Spleen (tissue), 11 donors: ENCODE results near the gene TTN. TPM values are rescaled to one million over a fixed set of nuclear protein-coding genes. Genes with fewer than 3 reads are reported as not detected.

Source experiments
- DNase-seq: peaks from one replicate; pipeline ENCODE4 v3.0.0-alpha.2; 2020
- H3K27ac ChIP-seq, 8 donors: fragments of 200-600 bp; sonication (generic) in 7 of 8; 1 replicate in 4 of 8; 2 replicates in 4 of 8; pipeline versions ENCODE4 v1.5.0 to v1.8.0; 2016 to 2021; ENCODE audit warnings: inconsistent platforms in 4 of 8, mild to moderate bottlenecking in 4 of 8, moderate library complexity in 1 of 8
- H3K27me3 ChIP-seq, 7 donors: fragments of 200-600 bp; sonication (generic) in 6 of 7; replicated peaks in 1 of 7; 1 replicate in 4 of 7; 2 replicates in 3 of 7; pipeline versions ENCODE4 v1.5.0 to v1.8.0; 2016 to 2021; ENCODE audit warnings: inconsistent platforms in 3 of 7, mild to moderate bottlenecking in 1 of 7
- H3K36me3 ChIP-seq, 6 donors: fragments of 200-600 bp; sonication (generic) in 5 of 6; 1 replicate in 4 of 6; 2 replicates in 2 of 6; pipeline versions ENCODE4 v1.5.0 to v1.8.0; 2016 to 2021; ENCODE audit warnings: inconsistent platforms in 2 of 6
- H3K4me1 ChIP-seq, 6 donors: fragments of 200-600 bp; sonication (generic) in 5 of 6; 1 replicate in 3 of 6; 2 replicates in 3 of 6; pipeline versions ENCODE4 v1.5.0 to v1.8.0; 2016 to 2021; ENCODE audit warnings: inconsistent platforms in 3 of 6
- H3K4me3 ChIP-seq, 8 donors: fragments of 200-600 bp; sonication (generic) in 7 of 8; 1 replicate in 4 of 8; 2 replicates in 4 of 8; pipeline versions ENCODE4 v1.5.0 to v1.8.0; 2016 to 2021; ENCODE audit warnings: inconsistent platforms in 4 of 8, mild to moderate bottlenecking in 4 of 8, moderate library complexity in 2 of 8
- H3K9me3 ChIP-seq, 8 donors: fragments of 200-600 bp; sonication (generic) in 7 of 8; 1 replicate in 4 of 8; 2 replicates in 4 of 8; pipeline versions ENCODE4 v1.5.0 to v1.8.0; 2016 to 2021; ENCODE audit warnings: inconsistent platforms in 4 of 8
- POLR2A ChIP-seq, 3 donors: fragments of 450-650 bp; IDR thresholded peaks; one replicate each; pipeline ENCODE4 v1.5.1; 2017; ENCODE audit warnings: antibody characterized with exemption in 3 of 3, mild to moderate bottlenecking in 1 of 3
- POLR2AphosphoS5 ChIP-seq, 3 donors: sonication (generic); formaldehyde crosslinking; IDR thresholded peaks; one replicate each; pipeline ENCODE4 v1.5.1; 2017; ENCODE audit warnings: antibody characterized with exemption in 3 of 3
- WGBS, 5 donors: extraction: QIAGEN DNeasy Blood & Tissue Kit in 3 of 5; methylation state at CpG; one replicate each; pipeline versions ENCODE4 v1.1.5 to v1.1.7; 2013 to 2018; 5-methylcytosine and 5-hydroxymethylcytosine counted together
- intact Hi-C: fragments of 100-400 bp; cut with DNase I; formaldehyde crosslinking; loops from one replicate; pipeline ENCODE4 v1.15.0; 2023; ENCODE audit warnings: low total_unique reads
- polyA plus RNA-seq, 3 donors: library from polyadenylated mRNA; stranded (reverse); fragments of 200-250 nt; gene quantifications; one replicate each; pipeline ENCODE4 v1.2.1, GENCODE V29; 2013
- total RNA-seq, 7 donors: library from RNA; depleted of rRNA in 3 of 7; stranded (reverse); fragments of >200 nt in 3 of 7; fragmentation: NEBNext Ultra II Directional in 4 of 7; extraction: Animal tissue kit (Norgen Biotek cat#: 25700) in 4 of 7; gene quantifications; one replicate each; pipeline versions ENCODE4 v1.1.0 to v1.2.1, GENCODE V29; 2016 to 2021
- TF ChIP-seq, protein P1 (sequence below), 11 experiments: fragments of 200-600 bp in 7 of 11; fragments of 450-650 bp in 4 of 11; sonication (generic) in 4 of 11; IDR thresholded peaks in 8 of 11; conservative IDR thresholded peaks in 3 of 11; 1 replicate in 7 of 11; 2 replicates in 4 of 11; pipeline versions ENCODE4 v1.4.0 to v1.8.0; 2016 to 2021; ENCODE audit warnings: antibody characterized with exemption in 11 of 11, inconsistent platforms in 4 of 11, mild to moderate bottlenecking in 1 of 11
- donor health status: healthy with polysubstance abuse.
- donor health status: DM: no; HTN: no; CAD: no; lungs with moderate emphysema.
- donor health status: DM: no; HTN: no; CAD: no.
- donor health status: Bipolar disorder and iron deficiency.
- donor health status: healthy.
- donor health status: DM: no; HTN: no; CAD: no.
- donor health status: DM: yes; HTN: yes; CAD: no.

The TTN gene
- total and polyA plus RNA-seq, 10 donors, result 0.23 to 28.5 (median 19.6) TPM

DNA sequence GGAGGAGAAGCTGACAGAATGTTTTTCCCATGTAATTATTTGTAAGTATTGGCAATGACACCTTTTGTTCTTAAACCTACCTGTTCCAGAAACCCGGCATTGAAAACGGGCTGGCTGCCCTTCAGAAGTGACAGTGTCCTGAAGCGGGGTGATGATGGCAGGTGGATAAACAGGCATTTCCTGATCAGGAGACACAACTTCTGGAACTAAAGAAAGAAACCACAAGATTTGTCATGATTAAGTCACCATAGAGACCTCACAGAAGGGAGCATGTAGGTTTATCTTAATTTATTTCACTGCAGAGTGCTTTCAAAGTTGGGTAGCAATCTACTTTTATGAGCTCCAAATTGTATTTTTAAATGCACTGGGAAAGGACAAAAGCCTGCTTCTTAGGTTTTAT lies 43.1 kb downstream of the TTN start:
- no peak overlapping the region for H3K4me3 ChIP-seq
- no peak overlapping the region for H3K27ac ChIP-seq
- no peaks in the 10 kb centered on the region for H3K9me3 ChIP-seq
- TF ChIP-seq POLR2A (IDR thresholded peaks at IDR 0.05) (no peak), POLR2AphosphoS5 (IDR thresholded peaks at IDR 0.05) (no peak)
- TF ChIP-seq, protein P1, sequence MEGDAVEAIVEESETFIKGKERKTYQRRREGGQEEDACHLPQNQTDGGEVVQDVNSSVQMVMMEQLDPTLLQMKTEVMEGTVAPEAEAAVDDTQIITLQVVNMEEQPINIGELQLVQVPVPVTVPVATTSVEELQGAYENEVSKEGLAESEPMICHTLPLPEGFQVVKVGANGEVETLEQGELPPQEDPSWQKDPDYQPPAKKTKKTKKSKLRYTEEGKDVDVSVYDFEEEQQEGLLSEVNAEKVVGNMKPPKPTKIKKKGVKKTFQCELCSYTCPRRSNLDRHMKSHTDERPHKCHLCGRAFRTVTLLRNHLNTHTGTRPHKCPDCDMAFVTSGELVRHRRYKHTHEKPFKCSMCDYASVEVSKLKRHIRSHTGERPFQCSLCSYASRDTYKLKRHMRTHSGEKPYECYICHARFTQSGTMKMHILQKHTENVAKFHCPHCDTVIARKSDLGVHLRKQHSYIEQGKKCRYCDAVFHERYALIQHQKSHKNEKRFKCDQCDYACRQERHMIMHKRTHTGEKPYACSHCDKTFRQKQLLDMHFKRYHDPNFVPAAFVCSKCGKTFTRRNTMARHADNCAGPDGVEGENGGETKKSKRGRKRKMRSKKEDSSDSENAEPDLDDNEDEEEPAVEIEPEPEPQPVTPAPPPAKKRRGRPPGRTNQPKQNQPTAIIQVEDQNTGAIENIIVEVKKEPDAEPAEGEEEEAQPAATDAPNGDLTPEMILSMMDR (IDR thresholded peaks at IDR 0.05 in 8 of 11, conservative IDR thresholded peaks at IDR 0.05 in 3 of 11), result no peak
- H3K4me1 ChIP-seq, result no peaks in the 10 kb centered on the region
- peaks cover 0 to 20% (median 7%) of the 10 kb centered on the region in 6 donors for H3K36me3 ChIP-seq
- 55 to 71% (median 65%) methylated on average over 3 of the region's 3 CpGs for WGBS, 5 donors
- H3K27me3 ChIP-seq, result no peaks in the 10 kb centered on the region
- intact Hi-C loops, result no loop called here
- DNase-seq, result no peak

DNA sequence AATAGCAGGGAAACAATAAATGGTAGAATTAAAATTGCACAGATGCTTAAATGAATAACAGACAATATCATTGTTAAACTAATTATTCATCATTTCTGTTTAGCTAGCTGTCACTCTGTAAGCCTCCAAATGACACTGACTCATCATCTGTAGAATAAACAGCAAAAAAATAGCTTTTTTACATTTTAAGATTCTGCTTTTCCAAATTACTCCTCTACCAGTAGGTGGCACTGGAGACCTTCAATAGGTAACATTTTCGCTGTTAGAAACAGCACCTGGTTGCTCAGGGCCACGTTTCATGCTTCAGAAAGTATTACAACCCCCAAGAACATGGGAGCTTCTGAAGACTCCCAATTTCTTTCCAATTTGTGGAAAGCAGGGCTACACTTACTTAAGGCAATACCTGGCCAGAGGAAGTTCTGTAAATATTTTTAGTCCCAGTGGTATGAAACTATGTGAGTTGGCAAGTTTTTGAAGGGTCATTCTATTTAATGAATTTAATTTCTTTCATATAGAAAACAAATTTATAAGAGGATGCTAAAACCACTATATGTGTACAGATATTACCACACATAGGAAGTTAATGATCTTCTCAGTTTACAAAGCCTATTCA lies 45.4 kb downstream of the TTN start:
- no peaks in the 10 kb centered on the region for H3K9me3 ChIP-seq
- H3K27ac ChIP-seq, result no peak overlapping the region
- peaks cover 0 to 16% (median 0%) of the 10 kb centered on the region in 6 donors for H3K36me3 ChIP-seq
- 3 to 19% (median 10%) methylated on average over 2 of the region's 2 CpGs for WGBS, 5 donors
- TF ChIP-seq POLR2A (IDR thresholded peaks at IDR 0.05), result no peak
- TF ChIP-seq, protein P1 (IDR thresholded peaks at IDR 0.05 in 8 of 11, conservative IDR thresholded peaks at IDR 0.05 in 3 of 11), result peak; percentile 16 to 63 (median 49)
- no peak for TF ChIP-seq POLR2AphosphoS5 (IDR thresholded peaks at IDR 0.05)
- no peak overlapping the region for H3K4me3 ChIP-seq
- no peak for DNase-seq
- H3K27me3 ChIP-seq, result no peaks in the 10 kb centered on the region
- intact Hi-C loops, result no loop called here
- no peaks in the 10 kb centered on the region for H3K4me1 ChIP-seq

DNA sequence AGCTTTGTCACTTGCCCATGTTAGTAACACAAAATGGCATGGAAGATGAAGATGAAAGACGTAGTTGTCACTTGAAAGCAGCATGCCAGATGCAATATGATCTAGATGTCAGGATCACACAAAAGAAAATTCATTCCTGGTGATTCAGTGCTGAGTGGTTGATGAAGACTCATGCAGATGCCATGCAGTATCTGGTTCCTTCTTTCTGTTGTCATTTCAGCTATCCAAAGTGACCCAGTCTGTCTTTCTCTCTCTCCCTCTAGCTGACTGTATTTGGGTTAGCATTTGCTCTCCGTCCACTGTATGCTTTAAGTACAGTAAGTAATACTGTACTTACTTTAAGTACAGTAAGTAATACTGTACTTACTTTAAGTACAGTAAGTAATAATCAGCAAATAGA lies 50.4 kb downstream of the TTN start:
- intact Hi-C loops, result no loop called here

DNA sequence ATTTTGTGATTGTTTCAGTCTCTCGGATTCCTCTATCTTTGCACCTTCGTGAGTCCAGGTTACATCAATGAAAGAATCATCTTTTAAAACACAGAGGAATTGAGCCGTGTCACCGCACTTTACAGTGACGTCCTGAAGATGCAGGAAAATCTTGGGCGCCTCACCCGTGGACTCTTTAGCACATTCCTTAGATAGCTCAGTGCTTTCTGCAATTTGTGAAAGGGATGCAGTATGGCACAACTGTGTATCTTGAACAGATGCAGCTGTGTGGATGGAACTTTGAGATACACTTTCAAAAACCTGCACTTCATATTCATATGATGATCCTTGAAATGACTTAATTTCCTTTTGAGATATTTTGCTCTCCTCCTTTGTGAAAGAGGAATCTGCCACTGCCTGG lies 50.9 kb downstream of the TTN start:
- Histone ChIP-seq H3K27me3 (no peaks in the 10 kb centered on the region), H3K9me3 (no peaks in the 10 kb centered on the region), H3K4me3 (no peak overlapping the region), H3K36me3 (peaks cover 0 to 20% (median 0%) of the 10 kb centered on the region in 6 donors), H3K4me1 (no peaks in the 10 kb centered on the region), H3K27ac (no peak overlapping the region)
- TF ChIP-seq POLR2A (IDR thresholded peaks at IDR 0.05) (no peak), POLR2AphosphoS5 (IDR thresholded peaks at IDR 0.05) (no peak)
- TF ChIP-seq, protein P1 (IDR thresholded peaks at IDR 0.05 in 8 of 11, conservative IDR thresholded peaks at IDR 0.05 in 3 of 11), result no peak
- intact Hi-C loops, result no loop called here
- no peak for DNase-seq
- WGBS, 5 donors, result 90 to 94% (median 91%) methylated on average over 7 of the region's 7 CpGs

More for the DNA sequence above, 50.4 kb downstream of the TTN start:
- TF ChIP-seq POLR2A (IDR thresholded peaks at IDR 0.05) (no peak), POLR2AphosphoS5 (IDR thresholded peaks at IDR 0.05) (no peak)
- TF ChIP-seq, protein P1 (IDR thresholded peaks at IDR 0.05 in 8 of 11, conservative IDR thresholded peaks at IDR 0.05 in 3 of 11), result no peak
- no peak for DNase-seq
- peaks cover 0 to 20% (median 0%) of the 10 kb centered on the region in 6 donors for H3K36me3 ChIP-seq
- 83 to 97% (median 90%) methylated on average over 2 of the region's 2 CpGs for WGBS, 5 donors
- no peak overlapping the region for H3K4me3 ChIP-seq
- H3K27me3 ChIP-seq, result no peaks in the 10 kb centered on the region
- H3K4me1 ChIP-seq, result no peaks in the 10 kb centered on the region
- no peak overlapping the region for H3K27ac ChIP-seq
- no peaks in the 10 kb centered on the region for H3K9me3 ChIP-seq
